Nephron progenitor cell (in vitro differentiated cells): ENCODE results near the gene RFLNA.

Experiments used
- DNase-seq: peaks from one replicate; pipeline ENCODE4 v3.0.0; 2021
- H3K27ac Mint-ChIP-seq: 2 replicates; pipeline ENCODE4 v1.8.0; 2021; ENCODE audit warnings: mild to moderate bottlenecking, moderate library complexity, mixed read lengths
- H3K27me3 Mint-ChIP-seq: 2 replicates; pipeline ENCODE4 v1.8.0; 2021; ENCODE audit warnings: mild to moderate bottlenecking, low read depth, mixed read lengths; ENCODE audit not compliant: poor library complexity
- H3K36me3 Mint-ChIP-seq: 2 replicates; pipeline ENCODE4 v1.8.0; 2021; ENCODE audit warnings: low read depth, mixed read lengths
- H3K4me1 Mint-ChIP-seq: 2 replicates; pipeline ENCODE4 v1.8.0; 2021; ENCODE audit warnings: mixed read lengths
- H3K4me3 Mint-ChIP-seq: 2 replicates; pipeline ENCODE4 v1.8.0; 2021; ENCODE audit warnings: mild to moderate bottlenecking, moderate library complexity, mixed read lengths
- H3K9me3 Mint-ChIP-seq: 2 replicates; pipeline ENCODE4 v1.8.0; 2021; ENCODE audit warnings: mild to moderate bottlenecking, moderate library complexity, mixed read lengths
- CTCF ChIP-seq: fragments of 200-600 bp; sonication (generic); IDR thresholded peaks from 2 replicates; pipeline ENCODE4 v1.5.0; 2021; ENCODE audit warnings: antibody characterized with exemption

The RFLNA gene

DNA sequence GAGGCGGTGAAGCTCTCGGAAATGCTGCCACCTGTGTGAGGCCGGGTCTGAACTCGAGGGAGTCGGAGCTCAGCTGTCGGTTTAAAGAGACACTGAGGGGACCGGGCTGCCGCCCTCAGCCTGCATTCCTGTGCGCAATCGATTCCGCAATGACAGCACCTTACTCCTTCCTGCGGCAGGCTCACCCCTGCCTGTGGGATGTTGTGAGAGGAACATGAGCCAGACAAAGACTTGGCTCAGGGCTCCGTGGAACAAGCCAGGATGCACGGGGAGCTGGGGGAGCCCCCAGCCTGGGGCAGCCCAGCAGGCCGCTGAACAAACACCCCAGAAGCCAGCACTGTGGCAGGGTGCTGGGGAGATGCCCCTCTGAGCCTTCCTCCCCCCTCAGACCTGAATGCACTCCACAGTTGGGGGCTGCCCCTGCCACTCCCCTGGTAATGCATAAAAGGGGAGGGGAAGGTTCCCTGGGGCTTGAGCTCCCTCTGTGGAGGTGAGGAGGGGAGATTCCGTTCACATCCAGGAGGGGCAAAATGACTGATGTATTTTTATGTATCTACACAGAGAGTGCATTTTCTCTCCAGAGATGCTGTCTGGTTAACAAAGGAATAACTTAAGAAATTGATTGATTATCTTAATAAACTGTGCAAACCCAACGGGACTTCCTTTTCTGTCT lies 20.6 kb downstream of the RFLNA start:
- Mint-ChIP-seq H3K36me3 (peaks cover 5% of the 10 kb centered on the region), H3K4me1 (peaks cover 36% of the 10 kb centered on the region), H3K4me3 (no peak overlapping the region), H3K27ac (no peak overlapping the region), H3K9me3 (no peaks in the 10 kb centered on the region), H3K27me3 (peaks cover 50% of the 10 kb centered on the region)
- no peak for DNase-seq
- no peak for TF ChIP-seq CTCF

DNA sequence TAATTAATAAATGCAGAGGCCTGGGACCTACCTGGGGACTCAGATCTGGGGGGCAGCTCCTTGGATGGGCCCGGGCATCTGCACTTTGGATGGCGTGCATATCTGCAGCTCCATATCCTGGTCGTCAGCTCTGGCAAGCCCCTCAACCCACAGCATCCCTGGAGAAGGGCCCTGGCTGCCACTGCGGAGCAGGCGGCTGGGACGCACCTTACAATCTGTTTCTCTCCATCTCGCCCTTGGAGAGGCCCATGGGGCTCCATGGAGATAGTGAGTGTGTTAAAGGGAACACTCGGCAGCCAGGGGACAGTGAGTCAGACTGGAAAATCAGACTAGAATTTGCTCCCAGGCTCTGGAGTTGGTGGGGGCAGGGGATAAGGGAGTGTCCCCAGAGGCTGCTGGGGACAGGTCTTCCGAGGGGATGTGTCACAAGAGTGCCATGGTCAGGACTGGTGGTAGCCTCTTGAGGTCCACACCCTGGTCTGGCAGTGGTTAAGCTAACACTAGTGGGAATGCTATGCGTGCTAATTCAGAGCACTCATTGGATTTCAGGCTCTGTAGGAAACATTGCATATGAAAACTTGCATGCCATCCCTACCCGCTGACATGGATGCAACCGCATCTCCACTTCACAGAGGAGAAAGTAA lies 21.5 kb downstream of the RFLNA start:
- peaks cover 5% of the 10 kb centered on the region for H3K36me3 Mint-ChIP-seq
- H3K27me3 Mint-ChIP-seq, result peaks cover 46% of the 10 kb centered on the region
- H3K9me3 Mint-ChIP-seq, result no peaks in the 10 kb centered on the region
- H3K4me1 Mint-ChIP-seq, result peaks cover 36% of the 10 kb centered on the region
- no peak for DNase-seq
- no peak overlapping the region for H3K4me3 Mint-ChIP-seq
- no peak overlapping the region for H3K27ac Mint-ChIP-seq
- TF ChIP-seq CTCF, result no peak

DNA sequence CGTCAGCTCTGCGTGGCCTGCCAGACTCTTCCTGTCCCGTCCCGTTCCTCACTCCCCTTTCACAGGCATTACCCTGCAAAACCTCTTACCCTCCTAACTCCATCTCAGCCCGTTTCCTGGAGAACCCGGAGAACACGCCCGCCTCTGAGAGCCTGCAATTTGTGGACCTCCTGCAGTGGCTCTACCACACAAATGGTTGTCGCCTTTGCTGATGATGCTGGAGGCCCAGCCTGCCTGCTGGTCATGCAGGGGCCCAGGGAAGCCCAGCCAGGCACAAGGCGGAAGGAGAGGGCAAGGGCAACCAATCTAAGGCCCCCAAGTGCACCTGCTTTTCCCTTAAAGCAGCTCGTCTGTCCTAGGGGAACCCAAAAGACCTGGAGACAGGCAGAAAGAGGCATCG lies 22.5 kb downstream of the RFLNA start:
- DNase-seq, result no peak
- Mint-ChIP-seq H3K27me3 (peaks cover 43% of the 10 kb centered on the region), H3K4me1 (peaks cover 36% of the 10 kb centered on the region), H3K36me3 (peaks cover 5% of the 10 kb centered on the region), H3K4me3 (no peak overlapping the region), H3K9me3 (peaks cover 3% of the 10 kb centered on the region), H3K27ac (no peak overlapping the region)
- TF ChIP-seq CTCF, result no peak

GRCh38 chr12:124318278-124319020 lies 23.6 kb downstream of the RFLNA start:
- DNase-seq, result no peak
- Mint-ChIP-seq H3K27ac (no peak overlapping the region), H3K27me3 (peaks cover 43% of the 10 kb centered on the region), H3K36me3 (peaks cover 6% of the 10 kb centered on the region), H3K9me3 (peaks cover 7% of the 10 kb centered on the region), H3K4me3 (no peak overlapping the region), H3K4me1 (peaks cover 36% of the 10 kb centered on the region)
- TF ChIP-seq CTCF, result no peak

DNA sequence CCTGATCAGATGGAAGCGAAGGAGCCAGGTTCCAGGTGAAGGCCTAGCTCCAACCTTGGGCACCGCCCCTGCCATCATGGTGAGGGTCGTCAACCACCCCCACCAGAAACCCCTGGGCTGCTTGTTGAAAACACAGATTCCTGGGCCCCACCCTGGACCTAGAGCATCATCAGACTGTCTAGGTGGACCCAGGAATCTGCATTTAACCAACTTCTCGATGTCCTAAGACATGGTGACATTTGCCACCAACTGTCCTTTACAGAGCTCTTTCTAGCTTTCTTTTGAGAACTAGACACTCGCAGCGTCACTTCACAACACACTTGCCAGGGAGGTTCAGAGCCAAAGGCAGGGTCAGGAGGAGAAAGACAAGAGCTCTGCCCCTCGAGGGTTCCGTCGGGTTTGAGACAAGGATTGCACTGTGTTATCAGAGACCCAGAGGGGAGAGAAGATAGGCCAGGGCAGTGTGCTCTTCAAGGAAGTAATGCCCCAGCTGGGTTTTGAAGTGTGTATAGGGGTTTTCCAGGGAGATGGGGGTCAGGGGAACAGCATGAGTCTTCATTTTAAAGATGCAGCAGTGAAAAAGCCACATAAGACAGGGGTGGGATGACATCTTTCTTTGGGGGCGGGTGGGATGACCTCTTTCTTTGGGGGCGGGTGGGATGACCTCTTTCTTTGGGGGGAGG lies 24.6 kb downstream of the RFLNA start:
- peaks cover 18% of the 10 kb centered on the region for H3K9me3 Mint-ChIP-seq
- H3K27me3 Mint-ChIP-seq, result peaks cover 39% of the 10 kb centered on the region
- no peak for DNase-seq
- H3K4me1 Mint-ChIP-seq, result peaks cover 31% of the 10 kb centered on the region
- no peak overlapping the region for H3K4me3 Mint-ChIP-seq
- peaks cover 12% of the 10 kb centered on the region for H3K36me3 Mint-ChIP-seq
- no peak overlapping the region for H3K27ac Mint-ChIP-seq
- no peak for TF ChIP-seq CTCF
